Mammary epithelial cell (primary cell): Measurements from ENCODE around the gene EXOC3L1.

Experiments used
- CTCF ChIP-seq, 2 donors: IDR thresholded peaks in 1 of 2; conservative IDR thresholded peaks in 1 of 2; 2 replicates each; pipeline ENCODE4 v1.5.1; 2011 to 2012; ENCODE audit warnings: inconsistent platforms in 2 of 2, low read length in 2 of 2, mild to moderate bottlenecking in 2 of 2, control low read depth in 1 of 2, low read depth in 1 of 2; ENCODE audit not compliant: insufficient read depth in 1 of 2; ENCODE audit errors: extremely low read depth in 1 of 2
- EZH2 ChIP-seq: IDR thresholded peaks from 2 replicates; pipeline ENCODE4 v1.6.1; 2012; ENCODE audit warnings: low read length, inconsistent platforms, borderline replicate concordance

GRCh38 chr16:67187175-67187890 lies 2.6 kb downstream of the EXOC3L1 start:
- TF ChIP-seq CTCF (conservative IDR thresholded peaks at IDR 0.05 in 1 of 2, IDR thresholded peaks at IDR 0.05 in 1 of 2; ENCODE audit: extremely low read depth in 1 of 2, insufficient read depth in 1 of 2, low read depth in 1 of 2, low read length in 2 of 2) (no peak), EZH2 (no peak)
